ENCODE data around the gene STRADB.

STRADB gene

GRCh38 chr2:201433394-201433995 lies 18.0 kb upstream of the STRADB start:
- Histone ChIP-seq H3K27ac (ENCODE audit: extremely low read depth, low read depth, low read length) (no peak overlapping the region), H3K9me3 (ENCODE audit: control insufficient read depth, insufficient read depth, low read depth, low read length) (no peaks in the 10 kb centered on the region), H3K36me3 (ENCODE audit: control insufficient read depth in 2 of 2, insufficient read depth in 1 of 2, low read length in 2 of 2) (no peaks in the 10 kb centered on the region), H3K4me3 (ENCODE audit: low read depth, low read length) (no peak overlapping the region), H3K4me1 (ENCODE audit: control insufficient read depth, insufficient read depth, low read length) (peaks cover 6% of the 10 kb centered on the region)
- POLR2A ChIA-PET, result interaction anchor here (1.7 kb wide), 1 partner anchor 18 kb away, joined by 12 read pairs; the partner anchor contains the start of genes STRADB and TRAK2
- no peak for TF ChIP-seq ZNF146 (tag by site-specific recombination; IDR thresholded peaks at IDR 0.05)
- no peak for TF ChIP-seq KLF17 (tag by site-specific recombination; IDR thresholded peaks at IDR 0.05)
- TF ChIP-seq PRDM10 (tag by site-specific recombination; IDR thresholded peaks at IDR 0.05), result no peak
- no peak for TF ChIP-seq KLF16 (tag by site-specific recombination; IDR thresholded peaks at IDR 0.05)
- TF ChIP-seq ZNF280D (tag by site-specific recombination; IDR thresholded peaks at IDR 0.05), result no peak
- TF ChIP-seq ZBTB17 (tag by site-specific recombination; IDR thresholded peaks at IDR 0.05), result no peak
- TF ChIP-seq ZNF596 (tag by site-specific recombination; IDR thresholded peaks at IDR 0.05), result no peak
- no peak for TF ChIP-seq SETDB1 (IDR thresholded peaks at IDR 0.05; ENCODE audit: insufficient read length, low read length)
- TF ChIP-seq ZNF37A (tag by site-specific recombination; IDR thresholded peaks at IDR 0.05), result no peak
- TF ChIP-seq YY1 (tag by site-specific recombination; IDR thresholded peaks at IDR 0.05), result no peak
- TF ChIP-seq ZBTB11 (tag by site-specific recombination; conservative IDR thresholded peaks at IDR 0.05; ENCODE audit: low read depth), result no peak
- no peak for TF ChIP-seq ELK4 (IDR thresholded peaks at IDR 0.05; ENCODE audit: borderline replicate concordance, low read depth, low read length)
- no peak for TF ChIP-seq ZNF350 (tag by site-specific recombination; IDR thresholded peaks at IDR 0.05)
- no peak for TF ChIP-seq ZNF704 (tag by site-specific recombination; IDR thresholded peaks at IDR 0.05)
- TF ChIP-seq MYNN (tag by site-specific recombination; IDR thresholded peaks at IDR 0.05; ENCODE audit: borderline replicate concordance), result no peak
- CTCF ChIA-PET, result interaction anchor here (1.4 kb wide), 1 partner anchor 201 kb away, joined by 5 read pairs; no protein-coding TSS in a partner anchor
